Activated CD4-positive, alpha-beta T cell treated with anti-CD3 and anti-CD28 coated beads, Interleukin-2, amount 50 U/mL, for 16 hours (primary cell): ENCODE results near the gene SETBP1.

Experiments
- DNase-seq: peaks from one replicate; pipeline ENCODE4 v3.0.0-alpha.2; 2020

The SETBP1 gene

GRCh38 chr18:44950685-44951195 lies 270.1 kb downstream of the SETBP1 start:
- DNase-seq, result no peak

DNA sequence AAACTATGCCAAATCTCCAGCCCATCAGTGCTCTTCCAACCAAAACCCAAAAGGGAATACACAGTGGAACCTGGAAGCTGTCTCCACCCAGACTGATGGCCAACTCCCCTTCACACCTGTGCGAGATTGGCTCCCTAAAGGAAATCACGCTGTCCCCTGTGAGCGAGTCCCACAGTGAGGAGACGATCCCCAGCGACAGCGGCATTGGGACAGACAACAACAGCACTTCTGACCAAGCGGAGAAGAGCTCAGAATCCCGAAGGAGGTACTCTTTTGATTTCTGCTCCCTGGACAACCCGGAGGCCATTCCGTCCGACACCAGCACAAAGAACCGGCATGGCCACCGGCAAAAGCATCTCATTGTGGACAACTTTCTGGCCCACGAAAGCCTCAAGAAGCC lies 271.1 kb downstream of the SETBP1 start:
- DNase-seq, result no peak

DNA sequence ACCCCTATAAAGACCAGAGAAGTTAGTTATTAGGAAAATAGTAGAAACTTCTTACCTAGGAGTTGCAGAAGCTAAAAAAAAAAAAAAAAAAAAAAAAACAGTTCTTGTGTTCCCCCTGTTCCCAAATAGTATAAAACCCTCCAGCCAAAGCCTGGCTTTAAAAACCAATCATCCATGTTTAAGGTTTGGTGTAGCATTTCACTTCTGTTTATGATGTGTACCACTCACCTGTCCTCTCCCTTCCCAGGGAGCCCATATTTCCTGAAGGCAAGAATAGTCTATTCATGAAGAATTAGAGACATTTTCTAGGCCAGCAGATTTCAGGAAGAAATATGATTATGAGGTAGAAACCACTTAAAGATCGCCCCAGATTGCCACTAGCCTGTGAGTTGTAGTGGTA lies 273.6 kb downstream of the SETBP1 start:
- no peak for DNase-seq

GRCh38 chr18:44955825-44956224 lies 275.1 kb downstream of the SETBP1 start:
- no peak for DNase-seq

- no peak for DNase-seq
Measured at GRCh38 chr18:44957025-44957424, 276.3 kb downstream of the SETBP1 start.

GRCh38 chr18:44957461-44957860 lies 276.8 kb downstream of the SETBP1 start:
- no peak for DNase-seq

DNA sequence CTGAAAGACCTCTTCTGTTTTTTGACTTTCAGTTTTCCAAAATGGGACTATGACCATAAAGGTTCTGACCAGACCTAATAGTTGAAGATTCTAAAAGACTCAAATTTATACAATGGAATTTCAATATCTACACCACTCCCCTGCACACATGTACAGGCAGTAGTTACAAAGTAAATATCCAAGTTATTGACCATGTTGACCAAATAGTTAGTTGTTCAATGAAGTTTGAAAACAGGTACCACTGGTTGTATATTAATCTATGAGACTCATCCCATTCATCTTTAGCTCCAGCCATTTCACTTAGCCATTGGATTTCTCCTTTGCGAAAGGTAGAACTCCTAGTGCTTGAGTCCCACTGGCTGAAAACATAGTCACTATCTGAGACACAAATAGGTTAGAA lies 277.4 kb downstream of the SETBP1 start:
- no peak for DNase-seq

DNA sequence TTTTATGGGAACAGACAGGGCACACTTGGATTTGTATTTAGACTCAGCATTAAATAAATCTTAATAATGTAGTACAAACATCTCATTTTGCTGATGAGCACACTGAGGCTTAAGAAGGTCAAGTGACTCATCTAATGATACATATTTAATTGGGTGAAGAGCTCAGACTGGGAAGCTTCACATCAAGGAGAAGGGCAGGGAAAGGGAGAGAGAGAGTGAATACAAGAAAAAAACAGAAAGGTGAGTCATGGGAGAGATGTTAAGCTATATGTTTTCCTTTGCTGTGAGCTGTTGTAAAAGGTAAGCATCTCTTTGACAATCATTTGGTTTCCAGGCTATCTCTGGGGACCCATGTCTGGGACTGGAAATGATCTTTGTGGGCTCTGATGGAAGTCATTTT lies 277.8 kb downstream of the SETBP1 start:
- no peak for DNase-seq

- DNase-seq, result no peak
Measured at GRCh38 chr18:44959013-44959412, 278.3 kb downstream of the SETBP1 start.

DNA sequence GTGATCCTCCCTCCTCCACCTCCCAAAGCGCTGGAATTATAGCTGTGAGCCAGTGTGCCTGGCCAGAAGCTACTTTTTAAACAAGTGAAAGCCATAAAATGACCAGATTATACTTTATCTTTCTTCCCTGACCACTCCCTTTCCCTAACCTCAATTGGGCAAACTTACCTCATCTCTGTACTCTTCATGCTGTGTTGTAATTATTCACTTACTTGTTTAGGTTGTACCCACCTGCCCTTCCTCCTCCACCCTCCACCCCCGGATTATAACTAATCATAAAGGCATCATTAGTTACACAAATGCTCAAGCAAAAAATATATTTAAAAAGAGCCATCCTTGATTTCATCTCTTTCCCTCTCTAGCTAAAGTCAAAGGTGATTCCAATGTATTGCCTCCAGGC lies 279.9 kb downstream of the SETBP1 start:
- DNase-seq, result no peak

DNA sequence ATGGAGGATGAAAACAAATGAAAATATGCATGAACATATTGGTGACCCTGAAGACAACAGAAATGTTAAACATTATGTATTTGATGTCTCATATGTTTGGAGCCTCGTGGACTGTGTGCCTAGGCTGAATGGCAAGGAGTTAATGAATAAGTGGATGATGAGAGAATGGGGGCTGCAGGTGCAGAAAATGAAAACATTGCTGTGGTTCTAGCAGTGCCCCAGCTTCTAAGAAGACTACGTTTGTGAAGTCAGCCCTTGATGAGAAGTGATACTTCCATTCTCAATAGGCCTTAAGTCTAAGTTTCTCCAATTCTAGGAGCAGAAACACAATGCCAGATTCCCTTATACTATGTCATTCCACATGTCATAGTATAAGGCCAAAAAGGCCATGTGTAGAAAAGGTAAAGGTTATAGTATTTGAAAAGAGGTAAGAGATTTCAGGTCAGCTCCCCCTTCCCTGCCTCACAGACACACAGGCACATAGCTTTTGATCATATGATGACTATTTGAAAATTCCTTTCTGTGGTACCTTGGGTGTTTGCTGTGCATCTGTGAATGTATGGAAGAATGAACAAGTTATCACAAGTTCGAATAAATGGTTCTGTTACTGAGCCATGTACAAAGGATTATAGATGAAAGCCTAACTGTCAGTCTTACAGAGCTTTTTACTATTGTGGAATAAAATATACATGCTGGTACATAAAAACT lies 280.8 kb downstream of the SETBP1 start:
- DNase-seq, result no peak

GRCh38 chr18:44967599-44967998 lies 286.9 kb downstream of the SETBP1 start:
- DNase-seq, result no peak

DNA sequence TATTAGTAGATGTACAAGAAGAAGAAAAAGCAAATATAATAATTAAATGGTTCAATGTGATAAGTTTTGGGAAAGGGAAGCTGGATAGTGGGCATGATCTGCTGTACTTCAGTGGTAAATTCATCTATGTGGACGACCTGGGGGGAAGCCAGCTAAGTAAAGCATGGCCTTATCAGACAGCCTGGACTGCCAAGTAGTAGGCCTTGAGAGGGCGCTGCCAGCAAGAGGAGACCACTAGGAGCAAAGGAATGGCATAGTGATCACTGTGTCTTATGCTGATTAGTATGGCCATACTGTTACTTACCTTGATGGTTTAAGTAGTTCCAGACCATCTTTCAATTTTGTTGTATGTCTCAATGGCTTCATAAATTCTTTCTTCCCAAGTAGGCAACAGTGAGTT lies 287.6 kb downstream of the SETBP1 start:
- no peak for DNase-seq

DNA sequence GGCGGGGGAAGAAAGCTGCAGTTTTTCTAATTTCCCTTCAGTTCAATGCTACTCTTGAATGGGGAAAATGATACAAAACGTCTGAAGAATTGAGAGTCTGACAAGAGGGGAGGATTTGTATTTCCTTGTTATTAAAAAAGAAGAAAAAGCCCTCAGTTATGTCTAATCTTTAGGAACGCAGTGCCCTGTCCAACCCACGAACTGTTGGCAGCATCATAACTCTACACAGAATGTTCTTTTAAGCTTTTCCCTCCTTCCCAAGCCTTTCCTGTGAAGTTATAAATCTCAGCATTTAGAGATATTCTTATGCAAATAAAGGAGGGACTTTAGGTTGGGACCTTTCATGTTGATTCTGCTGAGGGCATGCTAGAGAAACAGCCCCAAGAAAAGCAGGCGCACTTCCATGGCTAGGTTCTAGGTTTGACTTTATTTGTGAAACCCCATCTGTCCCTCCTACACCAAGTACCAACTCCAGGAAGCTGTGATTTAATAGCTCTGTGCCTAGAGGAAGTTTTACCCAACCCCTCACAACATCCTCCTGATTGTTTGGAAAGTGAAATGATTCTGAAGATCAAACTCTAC lies 288.6 kb downstream of the SETBP1 start:
- no peak for DNase-seq

DNA sequence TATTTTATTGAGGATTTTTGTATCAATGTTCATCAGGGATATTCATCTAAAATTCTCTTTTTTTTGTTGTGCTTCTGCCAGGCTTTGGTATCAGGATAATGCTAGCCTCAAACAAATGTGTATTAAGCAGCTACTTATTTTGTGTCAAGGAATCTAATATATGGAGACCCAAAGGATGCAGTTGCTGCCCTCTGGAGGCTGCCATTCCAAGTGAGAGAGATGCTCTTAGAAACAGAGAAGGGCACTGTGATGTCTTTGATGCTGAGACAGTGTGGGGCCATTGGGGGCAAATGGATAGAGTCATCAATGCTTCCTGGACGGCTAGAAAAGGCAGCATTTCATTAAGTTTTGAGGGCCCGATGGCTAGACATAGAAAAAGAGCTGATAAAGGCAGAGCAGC lies 292.6 kb downstream of the SETBP1 start:
- DNase-seq, result peak; percentile 4

GRCh38 chr18:44974174-44974573 lies 293.5 kb downstream of the SETBP1 start:
- DNase-seq, result no peak

DNA sequence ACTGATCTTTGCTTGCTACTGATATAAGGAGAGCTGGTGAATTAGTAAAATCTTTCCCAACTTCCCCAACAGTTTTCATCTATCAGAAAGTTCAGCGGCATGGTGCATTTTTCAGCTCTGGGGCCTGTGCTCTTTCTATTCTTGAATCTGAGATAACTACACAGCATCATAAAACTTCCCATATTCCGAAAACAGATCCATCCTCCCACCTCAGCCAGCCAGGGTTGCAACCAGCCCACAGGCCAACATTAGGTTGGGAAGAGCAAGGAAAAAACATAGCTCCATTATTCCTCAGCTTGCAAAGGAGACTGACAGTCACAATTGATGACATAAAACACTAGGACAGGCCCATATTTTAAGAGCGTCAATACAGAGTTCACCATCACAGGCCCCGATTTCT lies 297.2 kb downstream of the SETBP1 start:
- DNase-seq, result no peak

- no peak for DNase-seq
Measured at GRCh38 chr18:44979748-44980147, 299.1 kb downstream of the SETBP1 start.

DNA sequence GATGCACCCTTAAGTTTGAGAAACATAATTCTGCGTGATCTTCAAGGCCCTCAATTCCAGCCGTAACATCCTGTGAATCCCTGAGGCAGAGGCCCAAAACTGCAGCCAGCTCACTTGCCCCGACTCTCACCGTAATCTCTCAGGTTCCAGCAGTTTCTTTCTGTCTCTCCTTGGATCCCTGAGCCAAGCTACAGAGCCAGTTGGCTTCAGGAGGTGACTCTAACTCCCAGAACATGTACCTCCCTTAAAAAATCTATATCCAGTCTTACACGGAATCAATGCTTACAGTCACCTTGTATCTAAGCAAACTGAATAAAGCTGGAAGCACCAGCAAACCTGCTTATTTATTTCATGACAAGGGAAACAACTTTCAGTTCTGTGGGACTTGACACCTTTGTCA lies 300.4 kb downstream of the SETBP1 start:
- DNase-seq, result no peak

- no peak for DNase-seq
Measured at GRCh38 chr18:44986933-44987332, 306.2 kb downstream of the SETBP1 start.

DNA sequence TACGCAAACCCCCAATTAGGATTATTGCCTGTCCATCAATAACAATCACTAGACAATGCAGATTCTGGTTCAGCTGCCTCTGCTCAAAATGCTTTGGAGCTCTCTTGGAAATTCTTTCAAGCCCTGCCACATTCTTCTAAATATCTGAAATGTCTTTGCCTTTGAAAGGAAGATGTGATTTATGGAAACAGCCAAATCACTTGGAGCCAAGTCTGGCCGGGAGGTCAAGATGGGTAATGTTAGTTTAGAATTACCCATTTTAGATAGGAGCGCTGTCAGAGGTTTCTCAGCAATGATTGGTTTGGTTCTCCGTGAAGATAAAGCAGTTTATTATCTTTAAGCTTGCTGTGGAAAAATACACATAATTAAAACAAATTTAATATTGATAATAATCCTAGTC lies 306.7 kb downstream of the SETBP1 start:
- no peak for DNase-seq

- no peak for DNase-seq
Measured at GRCh38 chr18:44988821-44989587, 308.3 kb downstream of the SETBP1 start.

DNA sequence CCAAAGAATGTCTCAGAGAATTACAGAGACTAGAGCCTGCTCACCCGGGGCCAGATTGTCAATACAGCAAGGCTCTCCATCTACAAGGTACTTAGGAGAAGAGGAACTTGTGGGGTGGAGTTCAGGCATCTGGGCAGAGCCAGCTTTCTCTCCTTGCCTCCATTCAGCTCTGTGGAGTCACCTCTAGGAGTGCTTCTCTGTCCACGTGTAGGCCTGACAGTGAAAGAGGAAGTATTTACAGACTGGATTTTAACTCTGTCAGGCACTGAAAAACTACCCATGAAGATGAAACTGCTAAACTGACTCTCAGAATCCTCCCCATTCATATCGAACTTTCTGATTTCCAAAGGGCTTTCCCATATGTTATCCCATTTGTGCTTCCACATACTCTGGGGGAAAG lies 315.6 kb downstream of the SETBP1 start:
- no peak for DNase-seq

- no peak for DNase-seq
Measured at GRCh38 chr18:44997174-44997573, 316.5 kb downstream of the SETBP1 start.
